Left ventricle myocardium inferior (tissue), 1 donor: ENCODE results near the gene ZNF621. TPM values are rescaled to one million over a fixed set of nuclear protein-coding genes. Genes with fewer than 3 reads are reported as not detected.
"Not testable (repeated sequence)": the region's sequence is repeated elsewhere in the genome, so short reads cannot be mapped to it uniquely, and the experiment has no call there.

ENCODE experiments used
- DNase-seq: peaks from one replicate; pipeline ENCODE4 v3.0.0-alpha.2; 2020
- H3K27ac ChIP-seq: fragments of 200-600 bp; replicated peaks from 2 replicates; pipeline ENCODE4 v1.8.0; 2021
- H3K27me3 ChIP-seq: fragments of 200-600 bp; 2 replicates; pipeline ENCODE4 v1.8.0; 2021; ENCODE audit warnings: low read depth
- H3K36me3 ChIP-seq: fragments of 200-600 bp; 2 replicates; pipeline ENCODE4 v1.8.0; 2021
- H3K4me1 ChIP-seq: fragments of 200-600 bp; 2 replicates; pipeline ENCODE4 v1.8.0; 2021
- H3K4me3 ChIP-seq: fragments of 200-600 bp; 2 replicates; pipeline ENCODE4 v1.8.0; 2021; ENCODE audit warnings: mild to moderate bottlenecking, moderate library complexity
- H3K9me3 ChIP-seq: fragments of 200-600 bp; replicated peaks from 2 replicates; pipeline ENCODE4 v1.8.0; 2021
- CTCF ChIP-seq: fragments of 200-600 bp; IDR thresholded peaks from 2 replicates; pipeline ENCODE4 v1.8.0; 2021; ENCODE audit warnings: antibody characterized with exemption, mild to moderate bottlenecking, borderline replicate concordance
- intact Hi-C: fragments of 100-400 bp; cut with micrococcal nuclease; formaldehyde crosslinking; loops from one replicate; pipeline ENCODE4 v1.11.0; 2022
- total RNA-seq: library from RNA; stranded (reverse); fragmentation: NEBNext Ultra II Directional; extraction: Animal tissue kit (Norgen Biotek cat#: 25700); gene quantifications from one replicate; pipeline ENCODE4 v1.2.1, GENCODE V29; 2021
- donor health status: DM: no; HTN: yes; CAD: no; lungs with severe emphysema.

ZNF621 gene
- total RNA-seq, 1 donor from 2014 or later = 10.2 TPM

- Histone ChIP-seq H3K27ac (no peak overlapping the region), H3K9me3 (no peaks in the 10 kb centered on the region), H3K4me3 (no peak overlapping the region), H3K27me3 (no peaks in the 10 kb centered on the region), H3K4me1 (no peaks in the 10 kb centered on the region), H3K36me3 (peaks cover 4% of the 10 kb centered on the region)
- intact Hi-C loops = no loop called here
- no peak for DNase-seq
- no peak for TF ChIP-seq CTCF
Measured at GRCh38 chr3:40546816-40547215, 22.1 kb downstream of the ZNF621 start.

- H3K4me3 ChIP-seq = no peak overlapping the region
- no peaks in the 10 kb centered on the region for H3K27me3 ChIP-seq
- no peaks in the 10 kb centered on the region for H3K4me1 ChIP-seq
- H3K36me3 ChIP-seq = peaks cover 4% of the 10 kb centered on the region
- H3K9me3 ChIP-seq = no peaks in the 10 kb centered on the region
- TF ChIP-seq CTCF = no peak
- DNase-seq = no peak
- H3K27ac ChIP-seq = no peak overlapping the region
- intact Hi-C loops = no loop called here
Measured at GRCh38 chr3:40550167-40550566, 25.4 kb downstream of the ZNF621 start.

- Histone ChIP-seq H3K36me3 (peaks cover 6% of the 10 kb centered on the region), H3K4me3 (no peak overlapping the region), H3K27ac (no peak overlapping the region), H3K27me3 (no peaks in the 10 kb centered on the region), H3K4me1 (no peaks in the 10 kb centered on the region), H3K9me3 (no peaks in the 10 kb centered on the region)
- intact Hi-C loops = no loop called here
- no peak for DNase-seq
- no peak for TF ChIP-seq CTCF
Measured at GRCh38 chr3:40557575-40558161, 32.9 kb downstream of the ZNF621 start.

GRCh38 chr3:40562482-40562881, 37.7 kb downstream of the ZNF621 start:
- H3K27me3 ChIP-seq, H3K9me3 ChIP-seq, intact Hi-C loops, DNase-seq, H3K4me3 ChIP-seq, H3K4me1 ChIP-seq, H3K27ac ChIP-seq, H3K36me3 ChIP-seq: not testable (repeated sequence)

- H3K4me3 ChIP-seq, H3K27ac ChIP-seq, H3K4me1 ChIP-seq, H3K36me3 ChIP-seq, intact Hi-C loops, H3K27me3 ChIP-seq, DNase-seq: not testable (repeated sequence)
- H3K9me3 ChIP-seq = peaks cover 10% of the 10 kb centered on the region
Measured at GRCh38 chr3:40565629-40566028, 40.9 kb downstream of the ZNF621 start.

GRCh38 chr3:40566694-40567093, 41.9 kb downstream of the ZNF621 start:
- H3K4me3 ChIP-seq = no peak overlapping the region
- no peak overlapping the region for H3K27ac ChIP-seq
- H3K36me3 ChIP-seq = no peaks in the 10 kb centered on the region
- DNase-seq = no peak
- H3K27me3 ChIP-seq = no peaks in the 10 kb centered on the region
- no peaks in the 10 kb centered on the region for H3K4me1 ChIP-seq
- intact Hi-C loops = no loop called here
- no peak for TF ChIP-seq CTCF
- H3K9me3 ChIP-seq = peaks cover 10% of the 10 kb centered on the region

- Histone ChIP-seq H3K4me3 (no peak overlapping the region), H3K27me3 (no peaks in the 10 kb centered on the region), H3K36me3 (no peaks in the 10 kb centered on the region), H3K4me1 (no peaks in the 10 kb centered on the region), H3K27ac (no peak overlapping the region), H3K9me3 (peaks cover 10% of the 10 kb centered on the region)
- DNase-seq = no peak
- no peak for TF ChIP-seq CTCF
- intact Hi-C loops = no loop called here
Measured at GRCh38 chr3:40572588-40572987, 47.8 kb downstream of the ZNF621 start.
